GM21447 (cell line): ENCODE results near the gene NR5A2.
"Not testable (repeated sequence)": the region's sequence is repeated elsewhere in the genome, so short reads cannot be mapped to it uniquely, and the experiment has no call there.

Source experiments
- ATAC-seq: cut with Tn5 transposase; IDR thresholded peaks from one replicate; pipeline ENCODE4 v1.9.1; 2021; ENCODE audit not compliant: unreplicated experiment

Gene NR5A2

DNA sequence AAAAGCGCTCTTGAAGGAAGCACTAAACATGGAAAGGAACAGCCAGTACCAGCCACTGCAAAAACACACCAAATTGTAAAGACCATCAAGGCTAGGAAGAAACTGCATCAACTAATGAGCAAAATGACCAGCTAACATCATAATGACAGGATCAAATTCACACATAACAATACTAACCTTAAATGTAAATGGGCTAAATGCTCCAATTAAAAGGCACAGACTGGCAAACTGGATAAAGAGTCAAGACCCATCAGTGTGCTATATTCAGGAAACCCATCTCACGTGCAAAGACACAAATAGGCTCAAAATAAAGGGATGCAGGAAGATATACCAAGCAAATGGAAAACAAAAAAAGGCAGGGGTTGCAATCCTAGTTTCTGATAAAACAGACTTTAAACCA lies 159.8 kb downstream of the NR5A2 start:
- ATAC-seq, result not testable (repeated sequence)

DNA sequence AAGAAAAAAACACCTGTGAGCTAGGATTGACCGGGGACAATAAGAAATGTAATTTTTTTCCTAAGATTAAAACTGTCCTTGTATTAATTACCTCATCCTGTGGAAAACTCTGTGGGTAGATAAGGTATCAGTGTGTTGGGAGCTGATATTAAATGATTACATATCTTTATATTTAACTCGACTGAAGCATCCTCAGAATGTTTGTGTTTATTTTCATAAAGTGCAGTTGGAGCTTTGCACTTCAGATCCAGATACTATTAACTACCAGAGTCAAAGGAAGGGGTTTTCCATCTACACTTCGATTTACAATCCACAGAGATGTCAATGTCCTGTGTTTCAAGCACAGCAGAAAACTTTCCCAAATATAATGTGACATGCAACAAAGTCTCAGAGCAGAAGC lies 164.5 kb downstream of the NR5A2 start:
- ATAC-seq, result no peak

- ATAC-seq, result no peak
Measured at GRCh38 chr1:200194477-200194876, 167.0 kb downstream of the NR5A2 start.

DNA sequence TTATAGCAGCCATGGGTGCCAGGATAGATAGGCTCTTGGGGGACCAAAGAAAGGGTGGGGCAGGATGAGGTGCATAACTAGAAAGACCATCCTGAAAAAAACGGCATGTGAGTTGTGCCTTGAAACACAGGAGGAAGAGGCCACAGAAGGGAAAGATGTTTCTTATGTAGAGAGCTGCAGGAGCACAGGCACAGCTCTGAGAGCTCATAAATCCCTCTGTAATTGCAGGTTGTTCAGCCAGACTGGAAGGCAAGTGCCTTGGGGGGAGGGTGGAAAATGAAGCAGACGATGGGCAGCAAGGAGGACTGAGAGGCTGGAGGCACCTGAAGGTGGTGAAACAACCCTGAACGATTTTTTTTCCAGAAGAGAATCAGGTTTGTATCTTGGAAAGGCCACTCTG lies 170.7 kb downstream of the NR5A2 start:
- ATAC-seq, result no peak

DNA sequence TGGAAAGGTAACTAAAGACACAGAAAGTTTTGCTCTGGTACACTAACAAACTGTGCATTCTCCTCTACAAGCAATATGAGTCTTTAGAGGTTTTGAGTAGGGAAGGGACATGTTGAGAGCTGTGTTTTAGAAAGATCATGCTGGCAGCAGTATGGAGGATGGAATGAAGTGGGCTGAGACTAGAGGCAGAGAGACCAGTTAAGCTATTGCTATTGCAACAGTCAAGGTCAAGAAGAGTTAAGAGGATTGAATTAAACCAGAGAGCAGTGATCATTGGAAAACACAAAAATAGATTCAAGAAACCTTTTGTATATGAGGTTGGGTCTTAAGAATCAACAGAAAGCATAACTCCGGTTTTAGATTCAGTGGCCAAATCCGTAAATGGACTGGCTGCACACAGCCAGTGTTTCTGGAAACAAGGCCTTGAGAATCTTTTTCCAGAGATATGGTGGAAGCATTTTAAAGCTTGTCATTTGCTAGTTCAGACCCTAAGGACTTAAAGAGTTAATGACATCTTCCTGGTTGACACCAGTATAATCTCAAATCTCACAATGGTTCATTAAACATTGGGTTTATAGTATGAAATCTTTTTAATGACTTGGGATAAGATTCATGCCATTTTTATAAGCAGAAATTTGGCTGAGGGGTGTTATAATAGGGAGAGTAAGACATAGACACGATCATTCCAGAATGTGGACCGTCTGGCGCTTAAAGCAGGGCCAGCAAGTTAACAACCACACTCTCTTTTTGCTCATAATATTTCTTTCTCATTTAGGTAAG lies 177.9 kb downstream of the NR5A2 start:
- ATAC-seq, result no peak

DNA sequence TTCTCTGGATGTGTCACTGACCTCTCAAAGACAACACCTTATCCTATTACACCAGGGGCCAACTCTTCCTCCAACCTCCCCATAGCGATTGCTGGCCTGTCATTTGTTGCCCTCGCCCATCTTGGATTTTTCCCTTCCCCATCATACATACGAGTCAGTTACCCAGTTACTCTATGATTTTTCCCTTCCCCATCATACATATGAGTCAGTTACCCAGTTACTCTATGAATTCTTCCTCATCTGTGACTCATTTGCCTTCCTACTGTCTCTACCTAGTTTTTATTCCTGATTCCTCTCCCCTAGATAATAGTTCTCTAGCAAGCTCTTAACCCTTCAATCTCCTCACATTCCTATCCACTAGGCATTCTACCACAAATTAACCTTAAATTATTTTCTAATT lies 178.8 kb downstream of the NR5A2 start:
- ATAC-seq, result no peak

- no peak for ATAC-seq
Measured at GRCh38 chr1:200206761-200207160, 179.3 kb downstream of the NR5A2 start.

- peak; percentile 91 for ATAC-seq
Measured at GRCh38 chr1:200207711-200208126, 180.2 kb downstream of the NR5A2 start.

GRCh38 chr1:200211157-200211556 lies 183.6 kb downstream of the NR5A2 start:
- no peak for ATAC-seq

DNA sequence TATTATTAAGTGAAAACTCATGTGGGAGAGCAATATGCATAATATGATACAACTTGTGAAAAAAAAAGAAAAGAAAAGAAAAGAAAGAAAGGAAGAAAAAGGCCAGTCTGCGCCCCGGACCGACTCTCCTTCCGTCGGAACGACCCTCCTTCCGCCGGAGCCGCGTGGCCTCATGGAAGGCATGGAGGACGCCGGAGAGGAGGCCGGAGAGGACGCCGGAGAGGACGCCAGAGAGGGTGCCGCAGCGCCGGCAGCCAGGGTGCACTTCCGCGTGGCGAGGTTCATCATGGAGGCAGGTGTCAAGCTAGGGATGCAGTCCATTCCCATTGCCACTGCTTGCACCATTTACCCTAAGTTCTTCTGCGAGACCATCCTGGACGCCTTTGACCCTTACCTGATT lies 185.9 kb downstream of the NR5A2 start:
- no peak for ATAC-seq

DNA sequence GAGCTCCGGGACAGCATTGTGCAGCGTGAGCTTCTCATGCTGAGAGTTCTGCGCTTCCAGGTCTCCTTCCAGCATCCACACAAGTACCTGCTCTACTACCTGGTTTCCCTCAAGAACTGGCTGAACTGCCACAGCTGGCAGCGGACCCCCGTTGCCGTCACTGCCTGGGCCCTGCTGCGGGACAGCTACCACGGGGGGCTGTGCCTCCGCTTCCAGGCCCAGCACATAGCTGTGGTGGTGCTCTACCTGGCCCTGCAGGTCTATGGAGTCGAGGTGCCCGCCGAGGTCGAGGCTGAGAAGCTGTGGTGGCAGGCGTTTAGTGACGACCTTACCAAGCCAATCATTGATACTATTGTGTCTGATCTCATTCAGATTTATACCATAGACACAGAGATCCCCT lies 186.4 kb downstream of the NR5A2 start:
- ATAC-seq, result no peak

DNA sequence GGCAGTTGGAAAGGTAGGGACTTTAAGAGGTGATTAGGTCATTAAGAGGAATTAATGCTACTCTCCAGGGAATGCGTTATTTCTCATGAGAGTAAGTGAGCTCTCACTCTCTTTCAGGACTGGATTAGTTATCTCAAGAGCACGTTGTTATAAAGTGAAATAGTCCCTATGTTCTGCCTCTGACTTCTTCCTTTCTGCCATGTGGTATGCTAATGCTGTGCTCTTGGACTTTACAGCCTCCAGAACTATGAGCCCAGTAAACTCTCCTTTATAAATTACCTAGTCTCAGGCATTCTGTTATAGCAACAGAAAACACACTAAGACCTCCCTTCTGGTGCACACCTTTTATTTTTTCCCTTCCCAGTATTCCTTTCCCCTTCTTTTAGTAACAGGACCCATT lies 187.8 kb downstream of the NR5A2 start:
- ATAC-seq, result no peak

DNA sequence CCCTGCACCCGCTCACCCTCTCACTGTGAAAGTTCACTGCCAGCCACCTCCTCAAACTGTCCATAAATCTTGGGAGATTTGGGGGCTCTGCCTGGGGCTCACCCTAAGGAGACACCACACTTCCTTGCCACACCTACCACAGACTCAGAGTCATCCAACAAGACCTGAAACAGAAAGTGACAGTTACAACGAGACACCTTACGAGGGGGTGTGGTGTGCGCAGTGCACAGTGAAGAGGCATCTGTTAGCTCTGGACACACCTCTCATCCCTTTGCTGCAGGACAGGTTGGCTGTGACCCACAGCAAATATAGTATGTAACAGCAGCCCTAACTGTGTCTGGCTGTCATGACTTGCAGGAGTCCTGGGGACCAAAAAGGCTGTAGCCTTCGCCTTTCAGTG lies 190.2 kb downstream of the NR5A2 start:
- no peak for ATAC-seq

GRCh38 chr1:200221614-200222282 lies 194.2 kb downstream of the NR5A2 start:
- ATAC-seq, result no peak

DNA sequence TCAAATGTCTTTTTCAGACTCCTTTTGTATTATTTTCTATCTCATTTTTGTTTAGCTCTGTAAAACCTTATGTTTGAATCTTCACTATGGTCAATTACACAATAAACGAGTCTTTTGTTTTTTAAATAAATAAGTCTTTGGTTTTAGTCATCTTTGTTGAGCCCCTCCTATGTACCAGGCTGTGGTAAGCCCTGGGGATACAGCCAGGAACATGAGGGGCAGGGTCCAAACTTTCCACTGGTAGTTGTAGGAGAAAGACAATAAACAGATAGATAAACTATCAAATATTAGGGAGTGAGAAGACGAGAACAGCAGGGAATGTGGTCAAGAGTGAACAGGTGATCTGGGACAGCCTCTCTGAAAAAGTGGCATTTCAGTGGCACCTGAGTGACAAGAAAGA lies 195.7 kb downstream of the NR5A2 start:
- no peak for ATAC-seq

- ATAC-seq, result no peak
Measured at GRCh38 chr1:200223613-200224012, 196.1 kb downstream of the NR5A2 start.

GRCh38 chr1:200224315-200224714 lies 196.8 kb downstream of the NR5A2 start:
- no peak for ATAC-seq

GRCh38 chr1:200226268-200226968 lies 198.9 kb downstream of the NR5A2 start:
- no peak for ATAC-seq

DNA sequence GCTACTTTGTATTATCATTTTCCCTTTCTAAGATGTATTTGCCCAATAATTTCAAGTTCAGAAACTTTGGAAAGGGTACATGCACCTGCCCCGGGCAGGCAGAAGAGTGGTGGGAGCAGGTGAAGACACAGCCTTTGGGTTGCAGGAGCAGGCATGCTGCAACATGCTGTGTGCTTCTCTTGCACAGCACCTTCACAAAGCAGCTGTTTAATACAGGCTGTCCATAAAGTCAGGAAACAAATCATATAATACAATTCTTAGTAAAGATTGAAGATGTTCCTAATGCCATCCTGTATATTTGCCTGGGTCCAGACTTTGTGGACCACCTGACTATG lies 199.4 kb downstream of the NR5A2 start:
- no peak for ATAC-seq
